GM12875 (cell line): Measurements from ENCODE around the gene ELMO1.

Experiments
- H3K4me3 ChIP-seq: one replicate; pipeline ENCODE4 v1.5.1; 2011; ENCODE audit warnings: low read depth, low read length, control low read depth
- TF ChIP-seq, protein P1 (sequence below): IDR thresholded peaks from 2 replicates; pipeline ENCODE4 v1.5.1; 2011; ENCODE audit warnings: low read depth, mild to moderate bottlenecking, control low read depth, inconsistent platforms, low read length, moderate library complexity, borderline replicate concordance; ENCODE audit not compliant: insufficient read depth

The ELMO1 gene

DNA sequence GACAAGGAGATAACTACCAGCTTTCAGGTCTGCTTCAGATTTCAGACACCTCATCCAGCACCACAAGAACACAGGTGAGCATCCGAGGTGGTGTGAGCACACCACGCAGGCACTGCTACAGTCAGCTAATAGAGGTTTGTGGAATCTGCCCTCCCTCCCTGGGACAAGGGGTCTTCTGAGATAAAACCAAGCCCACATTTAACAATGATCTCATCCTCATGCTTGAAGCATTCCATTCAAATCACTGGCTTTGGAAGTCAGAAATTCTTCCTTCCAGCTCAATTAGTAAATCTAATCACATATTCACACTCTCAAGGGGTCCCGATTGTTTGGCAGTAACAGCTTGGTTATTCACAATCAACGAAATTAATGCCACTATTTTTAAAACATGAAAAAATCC, 331.4 kb downstream of the ELMO1 start:
- no peak overlapping the region for H3K4me3 ChIP-seq
- TF ChIP-seq, protein P1, sequence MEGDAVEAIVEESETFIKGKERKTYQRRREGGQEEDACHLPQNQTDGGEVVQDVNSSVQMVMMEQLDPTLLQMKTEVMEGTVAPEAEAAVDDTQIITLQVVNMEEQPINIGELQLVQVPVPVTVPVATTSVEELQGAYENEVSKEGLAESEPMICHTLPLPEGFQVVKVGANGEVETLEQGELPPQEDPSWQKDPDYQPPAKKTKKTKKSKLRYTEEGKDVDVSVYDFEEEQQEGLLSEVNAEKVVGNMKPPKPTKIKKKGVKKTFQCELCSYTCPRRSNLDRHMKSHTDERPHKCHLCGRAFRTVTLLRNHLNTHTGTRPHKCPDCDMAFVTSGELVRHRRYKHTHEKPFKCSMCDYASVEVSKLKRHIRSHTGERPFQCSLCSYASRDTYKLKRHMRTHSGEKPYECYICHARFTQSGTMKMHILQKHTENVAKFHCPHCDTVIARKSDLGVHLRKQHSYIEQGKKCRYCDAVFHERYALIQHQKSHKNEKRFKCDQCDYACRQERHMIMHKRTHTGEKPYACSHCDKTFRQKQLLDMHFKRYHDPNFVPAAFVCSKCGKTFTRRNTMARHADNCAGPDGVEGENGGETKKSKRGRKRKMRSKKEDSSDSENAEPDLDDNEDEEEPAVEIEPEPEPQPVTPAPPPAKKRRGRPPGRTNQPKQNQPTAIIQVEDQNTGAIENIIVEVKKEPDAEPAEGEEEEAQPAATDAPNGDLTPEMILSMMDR, result no peak

DNA sequence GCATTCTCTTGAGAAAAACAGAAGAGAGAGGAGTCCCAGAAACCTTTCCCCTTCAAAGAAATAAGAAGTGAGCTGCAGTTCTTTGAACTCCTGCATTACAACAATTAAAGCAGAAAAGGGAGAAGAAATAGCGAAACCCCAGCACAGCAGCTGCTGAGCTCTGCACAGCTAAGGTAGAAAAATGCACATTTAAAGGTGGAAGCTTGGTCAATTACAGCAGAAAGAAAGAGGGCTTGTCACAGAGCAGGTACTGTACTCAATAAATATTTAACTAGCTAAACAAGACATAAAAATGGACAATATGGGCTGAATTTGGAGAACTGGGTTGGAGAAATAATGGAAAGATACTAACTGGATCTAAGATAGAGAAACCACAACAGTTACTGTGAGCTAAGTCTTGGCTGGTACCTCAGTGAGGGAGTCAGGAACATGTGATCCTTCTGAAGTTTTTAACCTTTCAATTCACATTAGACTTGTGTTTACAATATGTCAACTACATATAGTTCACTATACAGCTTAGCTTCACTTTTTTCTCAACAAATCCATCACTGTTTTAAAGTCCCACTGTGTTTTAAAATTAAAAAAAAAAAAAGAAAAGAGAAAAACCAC, 332.5 kb downstream of the ELMO1 start:
- H3K4me3 ChIP-seq, result no peak overlapping the region
- TF ChIP-seq, protein P1, result no peak

DNA sequence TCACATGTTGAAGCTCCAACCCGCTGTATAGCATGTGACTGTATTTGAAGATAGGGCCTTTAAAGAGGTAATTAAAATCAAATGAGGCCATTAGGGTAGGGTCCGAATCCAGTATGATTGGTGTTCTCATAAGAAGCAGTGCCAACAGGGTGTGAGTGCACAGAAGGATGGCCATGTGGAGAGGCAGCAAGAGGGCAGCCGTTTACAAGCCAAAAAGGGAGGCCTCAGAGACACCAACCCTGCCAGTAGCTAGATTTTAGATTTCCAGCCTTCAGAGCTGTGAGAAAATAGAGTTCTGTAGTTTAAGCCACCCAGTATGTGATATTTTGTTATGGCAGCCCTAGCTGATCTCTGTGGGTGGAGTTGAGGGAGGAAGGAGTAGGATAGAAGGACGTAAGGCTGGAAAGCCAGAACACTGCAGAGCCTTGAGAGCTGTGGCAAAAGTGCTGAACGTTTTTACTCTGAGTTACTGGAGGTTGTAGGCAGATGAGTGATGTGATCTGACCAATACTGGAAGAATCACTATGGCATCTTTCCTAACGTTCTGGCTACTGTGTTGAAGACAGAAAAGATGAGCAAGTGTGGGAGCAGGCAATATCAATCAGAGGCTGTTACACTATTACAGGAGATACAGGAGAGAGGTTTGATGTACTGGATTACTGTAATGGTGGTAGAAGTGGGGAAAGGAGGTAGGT, 334.9 kb downstream of the ELMO1 start:
- H3K4me3 ChIP-seq, result no peak overlapping the region
- TF ChIP-seq, protein P1, result no peak

DNA sequence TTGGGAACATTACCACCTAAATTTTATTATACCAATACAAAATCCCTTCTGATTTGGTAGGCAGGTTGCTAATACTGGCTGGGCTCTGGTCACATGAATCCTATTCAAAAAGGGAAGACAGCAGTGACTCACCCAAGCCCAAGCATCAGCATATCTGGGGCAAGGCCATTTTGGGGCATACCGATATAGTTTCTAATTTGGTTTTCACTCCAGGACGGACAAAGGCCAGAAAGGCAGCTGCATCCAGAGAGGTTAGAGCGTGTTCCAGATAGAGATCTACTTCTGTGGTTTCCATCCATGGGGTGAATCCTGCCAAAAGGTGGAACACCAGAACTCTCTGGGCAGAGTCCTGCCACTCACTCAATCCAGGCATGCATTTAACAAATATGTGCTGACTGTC, 335.8 kb downstream of the ELMO1 start:
- no peak overlapping the region for H3K4me3 ChIP-seq
- TF ChIP-seq, protein P1, result no peak

DNA sequence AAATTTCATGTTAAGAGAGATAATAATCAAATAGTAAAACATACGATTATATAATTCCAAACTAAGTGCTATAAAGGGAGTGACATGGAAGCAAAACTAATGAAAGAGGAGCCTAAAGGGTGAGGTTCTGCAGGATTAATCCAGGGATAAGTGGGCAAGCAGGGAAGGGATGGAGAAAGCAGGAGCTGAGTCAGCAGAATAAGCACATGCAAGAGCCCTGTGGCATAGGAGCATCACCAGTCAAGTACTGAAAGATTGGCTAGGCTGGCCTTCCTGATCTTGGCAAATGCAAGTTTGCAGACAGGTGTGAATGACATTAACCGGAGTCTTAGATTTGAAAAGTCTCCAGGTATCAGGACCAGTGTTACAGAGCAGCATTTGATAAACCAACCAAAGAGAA, 336.4 kb downstream of the ELMO1 start:
- H3K4me3 ChIP-seq, result no peak overlapping the region
- TF ChIP-seq, protein P1, result no peak

DNA sequence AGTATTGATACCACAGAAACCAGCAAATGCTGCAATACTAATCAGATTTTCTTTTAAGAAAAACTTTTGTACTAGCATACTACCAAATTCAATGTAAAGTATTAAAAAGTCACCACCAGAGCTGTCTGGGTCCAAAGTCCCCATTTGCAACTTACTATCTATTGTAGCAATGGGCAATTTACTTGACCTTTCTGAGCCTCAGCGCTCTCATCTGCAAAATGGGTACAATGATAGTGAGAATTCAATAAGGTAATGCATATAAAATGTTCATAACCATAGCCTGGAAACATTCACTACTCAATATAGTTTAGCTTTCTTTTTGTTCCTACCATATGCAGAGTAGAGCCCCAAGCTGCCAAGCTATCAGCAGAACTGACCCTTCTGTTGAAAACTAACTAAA, 337.2 kb downstream of the ELMO1 start:
- H3K4me3 ChIP-seq, result no peak overlapping the region
- TF ChIP-seq, protein P1, result no peak
